Progenitor cell of endocrine pancreas (in vitro differentiated cells): Measurements from ENCODE around the gene AKAP8L. TPM values are rescaled to one million over a fixed set of nuclear protein-coding genes. Genes with fewer than 3 reads are reported as not detected.

ENCODE experiments used
- DNase-seq: peaks from one replicate; pipeline ENCODE4 v3.0.0; 2021; ENCODE audit warnings: low spot score; ENCODE audit not compliant: unreplicated experiment
- H3K27ac Mint-ChIP-seq: 2 replicates; pipeline ENCODE4 v1.8.0; 2021; ENCODE audit warnings: mild to moderate bottlenecking, moderate library complexity, mixed read lengths
- H3K27me3 Mint-ChIP-seq: 2 replicates; pipeline ENCODE4 v1.8.0; 2021; ENCODE audit warnings: mixed read lengths
- H3K36me3 Mint-ChIP-seq: 2 replicates; pipeline ENCODE4 v1.8.0; 2022; ENCODE audit warnings: mixed read lengths; ENCODE audit not compliant: insufficient read depth
- H3K4me1 Mint-ChIP-seq: 2 replicates; pipeline ENCODE4 v1.8.0; 2021; ENCODE audit warnings: low read depth, mixed read lengths
- H3K4me3 Mint-ChIP-seq: 2 replicates; pipeline ENCODE4 v1.8.0; 2021; ENCODE audit warnings: low read depth, mild to moderate bottlenecking, moderate library complexity, mixed read lengths
- H3K9me3 Mint-ChIP-seq: 2 replicates; pipeline ENCODE4 v1.8.0; 2021; ENCODE audit warnings: low read depth, mixed read lengths
- total RNA-seq: library from RNA; stranded (reverse); gene quantifications from 2 replicates; pipeline ENCODE4 v1.2.1, GENCODE V29; 2021
- TF ChIP-seq, protein P1 (sequence below): fragments of 200-600 bp; sonication (generic); IDR thresholded peaks from one replicate; pipeline ENCODE4 v1.5.0; 2021; ENCODE audit warnings: antibody characterized with exemption, mild to moderate bottlenecking; ENCODE audit not compliant: unreplicated experiment

Gene AKAP8L
- total RNA-seq, 1 donor from 2014 or later = 228 TPM

DNA sequence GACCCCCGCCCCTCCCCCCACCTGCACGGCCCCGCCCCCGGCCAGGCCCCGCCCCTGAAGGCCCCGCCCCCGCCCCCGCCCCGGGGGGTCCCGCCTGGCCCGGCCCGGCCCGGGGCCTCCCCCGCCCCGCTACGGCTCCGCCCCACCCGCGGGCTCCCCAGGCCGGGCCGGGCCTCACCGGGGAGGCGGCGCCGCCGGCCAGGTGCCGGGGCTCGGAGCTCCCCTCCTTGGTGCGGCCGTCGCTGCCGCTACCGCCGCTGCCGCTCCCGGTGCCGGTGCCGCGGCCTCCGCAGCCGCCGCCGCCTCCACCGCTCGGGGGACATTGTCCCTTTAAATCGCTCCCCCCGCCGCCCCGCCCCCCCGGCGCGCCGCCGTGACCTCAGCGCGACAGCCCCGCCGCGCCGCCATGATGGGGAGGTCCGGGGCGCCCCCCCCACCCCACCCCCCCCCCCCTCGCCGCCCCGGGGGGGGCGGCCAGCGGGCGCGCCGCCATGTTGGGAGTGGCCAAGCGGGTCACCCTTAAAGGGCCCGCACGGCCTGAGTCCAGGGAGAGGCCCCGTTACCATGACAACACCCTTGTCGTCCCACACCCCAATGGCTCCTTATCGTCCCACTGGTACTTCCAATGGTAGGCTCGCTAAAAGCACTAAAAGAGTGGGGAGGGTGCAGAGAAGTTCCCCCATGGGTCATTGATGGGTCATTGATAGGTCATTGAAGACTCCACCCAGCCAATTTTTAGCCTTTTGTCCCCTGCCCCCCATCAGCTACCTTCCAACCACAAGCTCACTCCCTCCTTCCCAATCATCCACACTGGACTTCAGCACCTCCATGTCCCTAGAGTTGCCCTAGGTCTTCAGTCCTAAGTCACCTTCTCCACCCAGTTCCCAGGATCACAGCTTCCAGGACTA is 31.1 kb upstream of the AKAP8L start, which contains the start of gene WIZ:
Gene WIZ, minus strand, starts transcription at position 337 of the 908 bp plus-strand sequence. CDS start 1,649 bp downstream, outside the sequence.
- Mint-ChIP-seq H3K9me3 (no peaks in the 10 kb centered on the region), H3K27ac (peak within 1 kb of the TSS; percentile 46), H3K4me1 (peaks cover 11% of the 10 kb centered on the region), H3K36me3 (peaks cover 5% of the 10 kb centered on the region), H3K4me3 (peak within 1 kb of the TSS; percentile 83), H3K27me3 (peaks cover 18% of the 10 kb centered on the region)
- DNase-seq = peak; percentile 68
- TF ChIP-seq, protein P1, sequence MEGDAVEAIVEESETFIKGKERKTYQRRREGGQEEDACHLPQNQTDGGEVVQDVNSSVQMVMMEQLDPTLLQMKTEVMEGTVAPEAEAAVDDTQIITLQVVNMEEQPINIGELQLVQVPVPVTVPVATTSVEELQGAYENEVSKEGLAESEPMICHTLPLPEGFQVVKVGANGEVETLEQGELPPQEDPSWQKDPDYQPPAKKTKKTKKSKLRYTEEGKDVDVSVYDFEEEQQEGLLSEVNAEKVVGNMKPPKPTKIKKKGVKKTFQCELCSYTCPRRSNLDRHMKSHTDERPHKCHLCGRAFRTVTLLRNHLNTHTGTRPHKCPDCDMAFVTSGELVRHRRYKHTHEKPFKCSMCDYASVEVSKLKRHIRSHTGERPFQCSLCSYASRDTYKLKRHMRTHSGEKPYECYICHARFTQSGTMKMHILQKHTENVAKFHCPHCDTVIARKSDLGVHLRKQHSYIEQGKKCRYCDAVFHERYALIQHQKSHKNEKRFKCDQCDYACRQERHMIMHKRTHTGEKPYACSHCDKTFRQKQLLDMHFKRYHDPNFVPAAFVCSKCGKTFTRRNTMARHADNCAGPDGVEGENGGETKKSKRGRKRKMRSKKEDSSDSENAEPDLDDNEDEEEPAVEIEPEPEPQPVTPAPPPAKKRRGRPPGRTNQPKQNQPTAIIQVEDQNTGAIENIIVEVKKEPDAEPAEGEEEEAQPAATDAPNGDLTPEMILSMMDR = no peak

DNA sequence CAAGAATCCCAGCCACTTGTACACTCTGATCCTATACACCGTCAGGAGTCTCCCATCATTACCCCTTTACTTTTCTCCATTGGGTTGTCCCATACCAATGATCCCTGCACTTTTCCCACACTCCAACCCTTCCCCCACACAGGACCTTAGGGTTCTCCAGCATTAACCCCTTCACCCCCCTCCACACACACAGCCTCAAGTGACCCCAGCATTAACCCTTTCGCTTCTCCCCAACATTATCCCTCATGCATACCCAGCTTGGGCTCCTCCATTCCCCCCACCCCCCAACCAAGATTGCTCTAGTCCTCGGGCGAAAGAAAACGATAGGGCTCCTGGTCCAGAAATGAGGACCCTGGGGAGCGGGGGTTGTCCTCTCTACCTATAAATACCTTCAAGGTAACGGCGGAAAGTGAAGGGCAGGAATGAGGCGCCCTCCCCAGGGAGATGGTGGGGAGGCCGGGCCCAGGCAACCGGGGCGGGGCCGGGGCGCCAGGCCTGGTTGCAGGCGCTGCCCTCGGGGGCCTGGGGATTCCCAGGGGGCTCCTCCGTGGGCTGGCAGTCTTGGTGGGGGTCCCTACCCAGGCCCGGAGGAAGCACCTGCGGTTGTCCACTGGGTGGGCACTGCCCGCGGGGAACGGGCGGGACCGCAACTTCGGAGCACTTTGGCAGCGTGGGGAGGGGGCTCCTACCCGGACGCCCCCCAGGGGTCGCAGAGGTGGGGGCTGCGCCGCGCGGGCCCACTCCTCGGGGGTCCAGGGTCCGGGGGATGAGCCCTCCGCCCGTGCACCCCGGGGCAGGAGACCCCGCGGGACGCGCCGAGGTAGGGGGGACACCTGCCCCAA is 30.2 kb upstream of the AKAP8L start:
- Mint-ChIP-seq H3K27me3 (peaks cover 11% of the 10 kb centered on the region), H3K27ac (peak overlapping the region; percentile 20), H3K36me3 (peaks cover 5% of the 10 kb centered on the region), H3K4me1 (peaks cover 11% of the 10 kb centered on the region), H3K4me3 (peak overlapping the region; percentile 80), H3K9me3 (no peaks in the 10 kb centered on the region)
- no peak for DNase-seq
- TF ChIP-seq, protein P1 = no peak

GRCh38 chr19:15448044-15448777 is 29.4 kb upstream of the AKAP8L start:
- Mint-ChIP-seq H3K27ac (peak overlapping the region; percentile 20), H3K4me3 (peak overlapping the region; percentile 80), H3K36me3 (peaks cover 5% of the 10 kb centered on the region), H3K4me1 (peaks cover 10% of the 10 kb centered on the region), H3K27me3 (peaks cover 3% of the 10 kb centered on the region), H3K9me3 (no peaks in the 10 kb centered on the region)
- no peak for DNase-seq
- TF ChIP-seq, protein P1 = no peak

DNA sequence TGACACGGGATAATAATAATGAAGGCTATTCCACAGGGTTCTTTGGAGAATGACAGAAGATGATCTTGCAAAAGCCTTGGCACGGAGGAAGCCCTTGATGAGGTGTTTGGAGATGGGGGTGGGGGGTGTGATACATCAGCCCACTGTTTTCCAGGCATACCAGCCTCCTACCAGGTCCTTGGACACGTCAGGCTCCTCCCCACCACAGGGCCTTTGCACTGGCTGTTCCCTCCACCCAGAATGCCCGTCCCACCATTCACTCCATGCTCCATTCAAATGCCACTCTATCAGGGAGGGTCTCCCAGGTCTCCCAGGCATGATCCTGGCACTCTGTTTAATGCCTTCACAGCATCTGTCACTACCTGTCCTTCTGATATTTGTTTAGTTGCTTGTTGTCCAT is 28.3 kb upstream of the AKAP8L start:
- no peak overlapping the region for H3K4me3 Mint-ChIP-seq
- TF ChIP-seq, protein P1 = no peak
- no peak for DNase-seq
- no peak overlapping the region for H3K27ac Mint-ChIP-seq
- peaks cover 9% of the 10 kb centered on the region for H3K4me1 Mint-ChIP-seq
- H3K9me3 Mint-ChIP-seq = no peaks in the 10 kb centered on the region
- peaks cover 3% of the 10 kb centered on the region for H3K27me3 Mint-ChIP-seq
- peaks cover 5% of the 10 kb centered on the region for H3K36me3 Mint-ChIP-seq
